HG03469 (cell line): Measurements from ENCODE around the gene TEX29.

Experiments
- ATAC-seq: cut with Tn5 transposase; IDR thresholded peaks from one replicate; pipeline ENCODE4 v1.9.1; 2021; ENCODE audit warnings: mild to moderate bottlenecking, moderate library complexity, moderate number of reproducible peaks; ENCODE audit not compliant: unreplicated experiment

Gene TEX29

DNA sequence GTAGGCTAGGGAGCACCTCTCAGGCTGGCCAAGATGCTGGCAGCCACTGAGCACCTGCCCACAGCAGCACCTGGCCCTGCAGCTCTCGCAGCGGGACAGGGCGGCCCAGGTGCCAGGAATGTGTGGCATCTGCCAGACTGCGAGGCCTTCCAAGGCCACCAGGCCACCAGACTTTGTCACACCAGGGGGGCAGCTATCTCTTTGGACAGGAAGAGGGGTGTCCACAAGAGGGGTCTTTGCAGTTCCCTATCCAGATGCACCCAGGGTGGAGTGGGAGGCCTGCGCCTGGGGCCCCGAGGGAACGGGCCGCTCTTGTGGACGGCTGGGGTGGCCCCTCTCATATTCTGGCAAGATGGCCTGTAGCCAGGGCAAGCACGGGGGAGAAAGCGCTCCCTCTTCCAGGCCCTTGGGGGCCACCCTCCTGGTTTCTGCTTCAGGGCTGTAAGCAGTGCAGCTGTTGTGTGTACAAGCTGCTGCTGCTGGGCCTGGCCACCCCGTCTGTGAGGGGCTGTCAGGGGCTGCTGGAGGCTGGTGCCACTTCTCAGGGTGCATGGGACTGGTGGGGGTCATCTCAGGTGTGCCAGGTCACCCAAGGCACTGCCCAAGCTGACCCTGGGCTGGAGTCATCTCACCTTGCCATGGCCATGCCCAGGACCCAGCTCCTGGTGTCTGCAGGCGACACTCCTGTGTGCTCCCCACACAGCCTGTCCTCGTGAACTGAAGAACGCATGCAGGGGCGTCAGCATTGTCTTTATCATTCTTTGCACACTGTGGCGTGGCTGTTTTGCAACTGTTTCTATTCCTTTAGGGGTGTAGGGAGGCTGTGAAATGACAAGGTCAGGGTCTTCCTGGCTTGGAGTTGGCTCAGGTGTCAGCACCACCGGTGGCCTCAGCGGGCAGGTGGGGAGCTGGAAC, 1.8 kb downstream of the TEX29 start:
- no peak for ATAC-seq

DNA sequence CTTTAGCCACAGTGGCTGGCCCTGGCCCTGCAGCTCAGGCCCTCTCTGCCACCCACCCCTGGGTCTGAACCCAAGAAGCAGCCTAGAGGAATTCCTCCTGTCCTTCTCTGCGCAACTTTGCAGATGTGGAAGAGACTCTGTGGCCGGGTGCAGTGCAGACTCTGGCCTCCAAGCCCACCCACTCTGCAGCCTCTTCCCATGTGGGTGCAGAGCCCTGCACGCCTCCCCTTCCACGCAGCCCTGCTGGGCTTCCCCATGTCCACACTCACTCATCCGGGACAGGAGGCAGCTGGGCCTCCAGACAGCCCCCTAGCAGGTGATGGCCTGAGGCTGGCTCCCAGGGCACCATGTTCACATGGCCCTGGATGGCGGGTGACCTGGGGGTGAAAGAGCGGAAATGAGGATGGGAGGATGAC, 2.5 kb downstream of the TEX29 start:
- ATAC-seq, result no peak

DNA sequence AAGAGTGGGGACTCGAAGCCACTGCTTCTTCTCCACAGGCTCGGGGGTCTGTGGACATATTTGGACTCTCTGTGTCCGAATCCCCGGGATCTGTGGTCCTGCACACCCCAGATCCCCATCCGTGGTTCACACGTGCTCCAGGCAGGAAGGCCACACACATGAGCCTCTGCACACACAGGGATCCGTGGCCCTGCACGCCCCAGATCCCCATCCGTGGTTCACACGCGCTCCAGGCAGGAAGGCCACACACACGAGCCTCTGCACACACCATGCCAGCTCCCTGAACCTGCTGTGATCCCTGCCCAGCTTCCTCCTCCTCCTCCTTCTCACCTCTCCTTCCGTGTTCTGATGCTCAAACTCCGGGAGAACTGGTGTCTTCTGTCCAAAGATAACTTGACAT, 3.1 kb downstream of the TEX29 start:
- ATAC-seq, result no peak

DNA sequence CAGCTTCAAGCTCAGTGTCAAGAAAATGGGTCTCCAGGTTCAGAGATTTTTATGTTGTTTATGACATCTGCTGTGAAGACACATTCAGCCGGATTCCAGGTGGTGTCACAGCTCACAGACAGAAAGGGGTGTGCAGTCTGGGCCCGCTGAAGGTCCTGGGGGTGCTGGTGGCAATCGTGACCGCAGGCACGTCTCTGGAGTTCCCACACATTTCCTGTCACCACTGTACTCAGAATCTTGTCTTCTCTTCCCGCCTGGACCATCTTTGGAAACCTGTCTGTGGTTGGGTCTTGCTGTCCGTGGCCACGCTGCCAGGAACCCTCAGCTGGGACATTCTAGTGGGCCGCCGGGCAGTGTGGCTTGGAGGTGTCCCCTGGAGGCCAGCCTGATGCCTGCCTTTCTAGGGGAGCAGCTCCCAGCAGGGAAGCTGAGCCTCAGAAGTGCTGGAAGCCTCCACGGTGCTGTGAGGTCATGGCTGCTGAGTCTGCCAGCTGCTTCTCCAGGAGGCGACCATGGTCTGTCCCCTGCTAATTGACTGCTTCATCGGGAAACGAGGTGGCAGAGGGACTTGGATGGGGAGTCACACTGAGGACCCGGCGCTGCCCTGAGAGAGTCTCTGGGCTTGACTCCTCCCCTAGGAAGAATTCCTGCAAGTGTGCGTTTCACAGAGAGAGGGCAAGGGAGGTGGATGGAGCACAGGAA, 3.7 kb downstream of the TEX29 start:
- no peak for ATAC-seq

DNA sequence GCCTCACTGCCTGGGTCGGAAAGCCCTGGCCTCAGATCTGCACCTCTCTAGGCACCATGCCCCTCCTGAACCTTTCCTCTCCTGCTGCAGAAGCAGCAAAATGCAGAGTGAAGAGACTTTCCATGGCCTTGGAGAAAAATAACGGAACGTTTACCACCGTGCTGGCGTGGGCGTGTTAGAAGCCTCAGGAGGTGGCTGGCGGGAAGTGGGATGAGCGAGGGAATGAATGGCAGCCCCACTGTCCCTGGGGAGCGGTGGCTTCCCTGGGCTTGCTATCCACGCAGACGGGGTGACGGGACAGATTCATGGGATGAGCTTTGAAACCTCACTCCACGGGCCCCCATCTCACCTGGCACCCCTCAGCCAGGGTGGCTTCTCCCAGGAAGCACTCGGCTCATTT, 4.3 kb downstream of the TEX29 start:
- ATAC-seq, result no peak

DNA sequence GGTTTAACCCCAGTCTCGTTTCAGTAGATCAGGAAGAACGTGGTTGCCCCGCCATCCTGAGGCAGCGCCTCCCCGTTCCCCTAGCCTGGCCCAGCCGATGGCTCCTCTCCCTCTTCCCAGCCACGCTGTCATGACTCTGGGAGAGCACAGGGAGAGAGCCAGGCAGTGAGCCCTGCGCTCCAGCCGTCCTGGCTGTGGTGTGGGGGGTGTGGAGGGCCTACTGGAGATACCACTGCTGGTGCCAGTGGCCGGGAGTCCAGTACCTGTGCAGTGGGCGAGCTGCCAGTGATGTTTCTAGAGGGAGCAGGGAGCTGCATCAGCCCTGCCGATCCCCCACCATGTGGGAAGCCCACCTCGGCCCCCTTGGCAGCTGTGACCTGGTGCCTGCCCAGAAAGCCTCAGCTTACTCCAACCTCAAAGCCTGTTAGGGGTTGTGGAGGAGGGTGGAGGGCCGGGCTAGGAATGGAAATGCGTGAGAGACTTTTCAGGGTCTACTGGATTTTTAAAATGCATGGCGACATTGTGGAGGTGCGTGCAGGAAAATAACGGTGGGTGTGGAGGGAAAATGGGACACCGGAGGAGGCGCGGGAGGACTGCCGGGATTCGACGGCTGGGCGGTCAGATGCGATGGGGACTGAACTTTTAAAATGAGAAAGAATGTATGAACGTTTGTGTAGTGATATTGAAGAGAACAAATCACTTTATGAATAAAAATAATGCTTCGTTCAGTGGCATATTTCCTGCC, 4.9 kb downstream of the TEX29 start:
- ATAC-seq, result no peak

DNA sequence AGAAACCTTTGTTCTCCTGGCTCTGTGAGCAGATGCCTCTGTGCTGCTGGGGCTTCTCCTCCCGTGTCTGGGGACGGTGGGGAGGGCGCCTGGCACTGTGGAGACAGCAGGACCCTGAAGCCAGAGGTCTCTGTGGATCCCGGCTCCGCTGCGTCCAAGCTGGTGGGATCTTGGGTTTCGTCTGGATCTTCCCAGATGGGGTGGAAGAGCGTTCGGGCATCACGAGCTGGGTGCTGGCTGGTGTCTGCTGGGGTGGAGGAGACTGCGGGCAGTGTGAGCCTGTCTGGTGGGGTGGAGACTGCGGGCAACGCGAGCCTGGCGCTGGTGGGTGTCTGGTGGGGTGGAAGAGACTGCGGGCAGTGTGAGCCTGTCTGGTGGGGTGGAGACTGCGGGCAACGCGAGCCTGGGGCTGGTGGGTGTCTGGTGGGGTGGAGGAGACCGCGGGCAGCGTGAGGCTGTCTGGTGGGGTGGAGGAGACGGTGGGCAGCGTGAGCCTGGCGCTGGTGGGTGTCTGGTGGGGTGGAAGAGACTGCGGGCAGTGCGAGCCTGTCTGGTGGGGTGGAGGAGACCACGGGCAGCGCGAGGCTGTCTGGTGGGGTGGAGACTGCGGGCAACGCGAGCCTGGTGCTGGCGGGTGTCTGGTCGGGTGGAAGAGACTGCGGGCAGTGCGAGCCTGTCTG, 5.6 kb downstream of the TEX29 start:
- no peak for ATAC-seq

DNA sequence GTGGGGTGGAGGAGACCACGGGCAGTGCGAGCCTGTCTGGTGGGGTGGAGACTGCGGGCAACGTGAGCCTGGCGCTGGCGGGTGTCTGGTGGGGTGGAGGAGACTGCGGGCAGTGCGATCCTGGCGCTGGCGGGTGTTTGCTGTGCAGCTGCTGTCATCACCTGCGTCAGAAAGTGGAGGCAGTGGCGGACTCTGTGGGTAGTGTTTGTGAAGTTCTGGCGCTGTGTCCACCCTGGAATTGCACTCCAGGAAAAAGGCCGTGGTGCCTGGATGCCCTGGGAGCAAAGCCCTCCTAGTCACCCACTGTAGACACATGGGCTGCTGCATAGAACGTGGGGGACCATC, 6.2 kb downstream of the TEX29 start:
- ATAC-seq, result no peak

DNA sequence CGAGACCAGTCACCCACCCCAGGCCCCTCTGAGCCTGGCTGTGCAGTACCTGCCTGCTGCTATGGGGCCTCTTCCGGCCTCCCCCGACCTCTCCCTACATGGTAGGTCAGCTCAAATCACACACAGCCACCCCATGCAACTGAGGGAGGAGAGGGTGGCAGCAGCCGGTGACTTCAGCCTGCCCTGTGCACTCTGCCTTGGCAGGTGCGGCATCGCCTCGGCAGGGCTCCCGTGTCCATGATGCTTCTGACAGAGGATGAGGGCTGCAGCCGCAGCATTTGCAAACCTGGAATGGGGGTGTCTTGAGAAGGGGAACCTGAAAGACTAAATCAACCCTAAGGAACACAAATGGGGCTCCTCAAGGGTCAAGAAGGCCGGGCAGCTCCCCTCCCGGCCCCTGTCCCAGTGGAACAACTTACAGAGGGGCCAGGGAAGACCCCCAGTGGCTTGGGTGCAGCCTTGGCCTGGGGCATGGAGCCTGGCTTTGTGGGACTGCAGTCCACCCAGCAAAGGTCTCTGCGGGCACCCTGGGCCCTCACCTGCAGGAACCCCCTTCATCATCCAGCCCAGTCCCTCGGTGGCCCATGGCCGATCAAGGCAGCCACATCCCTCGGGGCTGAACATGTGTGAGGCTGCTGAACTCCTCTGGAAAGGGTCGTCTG, 6.7 kb downstream of the TEX29 start:
- no peak for ATAC-seq

DNA sequence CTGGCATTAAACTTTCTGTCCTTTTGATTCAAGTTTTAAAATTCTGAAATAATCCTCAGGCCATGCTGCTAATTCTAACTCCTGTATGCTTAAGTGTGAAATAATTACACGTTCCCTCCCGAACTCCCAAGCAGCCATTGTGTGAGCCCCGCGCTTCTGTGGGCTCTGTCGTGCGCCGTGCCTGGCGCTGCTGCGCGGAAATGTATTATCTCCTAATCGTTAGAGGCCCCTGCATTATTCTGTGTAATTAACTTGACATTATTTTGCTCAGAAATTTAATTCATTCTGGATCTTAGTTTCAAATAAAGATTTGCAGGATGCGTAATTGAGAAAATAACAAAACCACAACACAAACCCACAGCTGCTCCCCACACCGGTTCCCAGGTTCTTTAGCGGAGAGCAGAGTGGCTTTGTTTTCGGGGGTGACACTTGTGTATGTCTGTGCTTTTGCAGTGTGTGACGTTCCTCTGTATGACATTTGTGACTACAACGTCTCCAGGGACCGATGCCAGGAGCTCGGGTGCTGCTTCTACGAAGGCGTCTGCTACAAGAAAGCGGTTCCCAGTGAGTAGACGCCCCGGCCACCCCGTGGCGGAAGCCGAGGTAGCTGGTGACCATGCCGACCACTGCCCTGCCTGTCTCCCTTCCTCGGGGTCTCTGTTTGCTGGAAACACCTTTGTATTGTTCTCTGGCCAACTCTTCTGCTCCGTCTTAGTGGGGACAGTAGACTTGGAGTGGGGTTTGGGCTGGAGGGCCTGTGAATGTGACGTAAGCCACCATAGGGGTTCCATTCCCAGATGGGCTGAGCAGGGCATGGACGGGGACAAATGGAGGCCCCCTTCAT, 7.5 kb downstream of the TEX29 start:
- no peak for ATAC-seq

DNA sequence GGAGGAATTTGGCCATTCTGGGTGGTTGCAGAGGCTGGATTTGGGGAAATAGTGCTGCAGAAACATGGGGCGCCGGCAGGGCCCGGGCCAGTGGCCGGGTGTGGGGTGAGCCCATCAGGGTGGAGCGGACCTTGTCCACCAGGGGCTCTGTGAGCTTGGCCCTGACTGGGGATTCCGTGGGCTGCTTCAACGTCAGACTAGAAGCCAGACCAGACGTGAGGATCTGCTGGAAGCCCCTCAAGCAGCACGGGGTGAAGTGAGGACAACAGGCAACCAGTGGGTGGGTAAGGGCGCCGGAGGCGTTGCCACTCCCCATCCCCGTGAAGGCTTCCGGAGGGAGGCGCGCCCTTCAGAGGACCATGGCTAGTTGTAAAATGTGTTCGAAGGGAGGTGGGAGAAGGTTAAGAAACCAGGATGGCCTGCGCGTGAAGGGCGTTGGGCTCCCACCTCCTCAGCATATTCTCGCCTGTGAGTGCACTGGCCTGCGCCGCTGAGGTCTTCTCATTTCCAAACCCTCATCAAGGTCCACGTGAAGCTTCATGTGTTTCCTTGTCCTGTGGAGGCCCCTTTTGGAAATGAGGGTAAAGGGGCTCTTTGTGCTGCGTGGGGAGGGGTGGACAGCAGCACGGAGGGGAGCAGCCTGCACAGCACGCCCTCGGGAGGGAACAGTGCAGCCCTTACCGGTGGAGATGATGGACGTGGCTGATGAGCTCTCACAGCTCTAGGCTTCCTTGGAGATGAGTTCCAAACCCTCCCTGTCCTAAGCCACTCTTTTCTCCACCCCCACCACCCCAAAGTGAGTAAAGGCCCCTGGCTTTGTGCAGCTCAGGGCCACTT, 8.3 kb downstream of the TEX29 start:
- ATAC-seq, result no peak

DNA sequence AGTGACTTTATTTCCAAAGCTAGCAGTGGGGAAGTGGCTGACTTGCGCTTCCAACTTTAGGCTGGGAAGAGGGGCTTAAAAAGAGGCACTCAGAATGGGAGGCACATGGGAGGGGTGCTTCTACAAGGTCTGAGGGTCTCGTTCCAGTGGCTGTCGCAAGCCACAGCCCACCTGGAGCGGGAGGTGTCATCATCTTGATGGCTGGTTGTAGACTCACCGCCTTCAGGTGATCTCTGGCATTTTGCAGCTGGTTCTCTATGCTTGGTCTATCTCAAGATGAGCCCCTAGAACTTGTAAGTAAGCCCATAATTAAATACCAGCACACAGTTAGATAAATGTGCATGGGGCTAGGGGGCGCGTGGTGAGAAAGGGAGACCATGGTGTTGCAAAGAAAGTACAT, 9.2 kb downstream of the TEX29 start:
- ATAC-seq, result no peak

DNA sequence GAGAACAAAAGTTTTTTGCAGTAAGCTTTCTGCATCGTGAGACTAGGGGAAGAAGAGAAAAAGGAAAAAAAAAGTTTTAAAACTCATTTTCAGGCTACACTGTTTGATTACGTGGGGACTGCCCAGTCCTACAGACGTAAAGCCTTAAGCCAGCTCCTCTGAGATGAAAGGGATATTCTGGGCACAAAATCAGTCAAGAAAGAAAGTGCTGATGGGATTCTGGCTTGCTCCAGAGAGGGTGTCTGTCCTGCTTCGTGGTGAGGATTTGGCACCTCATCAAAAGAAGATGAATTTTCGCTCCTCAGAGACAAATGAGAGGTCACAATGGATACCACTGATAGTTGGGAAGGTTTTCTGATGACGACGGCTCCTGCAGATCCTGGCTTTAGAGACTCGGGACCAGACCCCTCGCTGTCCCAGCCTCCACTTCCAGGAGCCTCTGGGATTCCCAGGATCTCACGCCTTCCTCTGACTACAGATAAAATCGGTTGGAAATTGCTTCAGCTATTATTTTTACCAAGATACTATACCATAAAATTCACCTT, 9.7 kb downstream of the TEX29 start:
- ATAC-seq, result no peak

DNA sequence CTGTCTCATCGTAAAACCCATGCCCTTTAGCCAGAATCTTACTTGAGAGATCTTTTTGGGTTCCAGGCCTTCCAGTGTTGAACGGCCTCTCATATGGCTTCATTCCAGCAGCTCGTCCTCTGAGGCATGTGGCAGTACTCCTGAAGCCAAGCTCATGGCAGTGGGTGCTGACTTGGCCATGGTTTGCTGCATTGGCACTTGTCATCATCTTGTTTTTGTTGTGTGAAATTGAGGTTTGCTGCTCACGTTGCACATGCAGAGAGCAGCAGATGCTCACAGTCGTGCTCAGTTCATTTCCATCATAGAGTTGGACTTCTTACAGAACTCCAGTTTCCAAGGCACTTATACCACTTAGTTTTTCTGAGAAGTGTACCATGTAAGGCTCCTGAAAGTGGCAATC, 14.9 kb downstream of the TEX29 start:
- no peak for ATAC-seq

DNA sequence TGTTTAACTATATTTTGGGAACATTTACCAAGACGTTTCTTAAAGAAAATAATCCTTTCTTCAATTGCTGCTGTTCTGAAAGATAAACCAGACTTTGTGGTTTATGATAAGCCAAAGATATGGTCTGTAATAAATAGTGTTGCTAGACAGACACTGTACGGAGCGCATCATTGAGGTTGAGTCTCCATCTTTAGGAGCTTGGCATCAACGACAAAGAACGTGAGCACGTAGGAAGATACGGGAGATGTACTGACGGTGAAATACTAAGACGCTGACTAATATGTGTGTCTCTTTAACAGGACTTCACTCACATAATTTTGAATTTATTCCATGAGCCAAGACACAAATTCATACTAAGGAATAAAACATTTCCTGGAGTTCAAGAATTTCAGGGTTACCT, 16.2 kb downstream of the TEX29 start:
- ATAC-seq, result no peak

DNA sequence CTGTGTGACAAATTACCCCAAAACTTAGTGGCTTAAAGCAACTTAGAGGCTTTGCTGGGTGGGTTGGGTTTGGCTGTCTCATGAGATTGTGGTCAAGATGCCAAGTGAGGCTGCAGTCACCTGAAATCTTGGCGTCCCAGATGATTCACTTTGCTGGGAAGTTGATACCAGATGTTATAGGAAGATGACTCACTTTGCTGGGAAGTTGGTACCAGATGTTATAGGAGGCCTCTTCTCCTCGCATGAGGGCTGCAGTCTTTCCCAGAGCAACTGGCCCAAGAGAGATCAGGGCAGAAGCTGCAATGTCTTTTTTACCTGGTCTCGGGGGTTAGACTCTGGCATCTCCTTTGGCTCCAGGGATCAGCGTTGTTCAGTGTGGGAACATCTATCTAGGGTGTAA, 16.8 kb downstream of the TEX29 start:
- ATAC-seq, result no peak

DNA sequence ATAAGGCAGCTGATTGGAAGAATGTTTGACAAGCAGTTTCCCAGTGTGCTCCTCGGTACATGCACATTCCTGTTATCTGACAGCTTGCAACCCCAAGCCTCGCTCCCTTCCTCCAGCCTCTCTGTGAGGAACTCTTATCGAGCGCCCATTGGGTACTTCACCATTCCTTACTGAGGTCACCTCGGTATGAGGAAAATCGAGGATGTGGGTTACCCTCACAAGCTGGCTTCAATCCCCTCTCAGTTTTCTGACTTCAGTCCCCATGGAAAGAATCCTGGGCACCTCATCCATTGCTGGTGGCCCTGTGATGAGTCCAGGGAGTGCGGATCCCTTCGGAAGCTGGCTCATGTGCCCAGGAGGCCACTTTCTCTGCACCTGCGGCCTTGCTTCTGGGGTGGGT, 17.3 kb downstream of the TEX29 start:
- ATAC-seq, result no peak

DNA sequence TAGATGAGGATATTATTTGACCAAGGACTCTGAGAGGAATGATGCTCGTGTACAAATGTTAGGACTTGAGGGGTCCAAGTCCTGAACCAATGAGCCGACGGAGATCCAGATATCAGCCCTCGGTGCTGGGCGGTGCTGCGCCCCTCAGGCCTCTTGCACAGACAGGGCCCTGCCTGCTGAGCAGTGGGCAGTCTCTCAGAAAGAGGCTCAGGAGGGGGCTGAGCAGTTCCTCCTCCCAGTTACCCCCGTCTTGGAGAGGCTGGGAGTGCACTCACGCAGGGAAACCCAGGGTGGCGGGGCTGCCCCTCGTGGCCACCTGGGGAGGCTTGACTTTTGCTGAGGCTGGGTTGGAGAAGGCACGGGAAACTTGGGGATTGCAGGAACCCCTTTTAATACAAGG, 18.4 kb downstream of the TEX29 start:
- no peak for ATAC-seq
